Loucy (cell line): ENCODE measurements around the gene KPNB1.

Source experiments
- EZH2phosphoT487 ChIP-seq: fragments of 200-600 bp; IDR thresholded peaks from 2 replicates; pipeline ENCODE4 v1.6.1; 2018; ENCODE audit warnings: antibody characterized with exemption, mild to moderate bottlenecking, moderate library complexity, borderline replicate concordance
- TF ChIP-seq, protein P1 (sequence below): fragments of 200-600 bp; sonication (generic); conservative IDR thresholded peaks from 2 replicates; pipeline ENCODE4 v1.5.1; 2014; ENCODE audit warnings: mild to moderate bottlenecking, antibody characterized with exemption, low read length

DNA sequence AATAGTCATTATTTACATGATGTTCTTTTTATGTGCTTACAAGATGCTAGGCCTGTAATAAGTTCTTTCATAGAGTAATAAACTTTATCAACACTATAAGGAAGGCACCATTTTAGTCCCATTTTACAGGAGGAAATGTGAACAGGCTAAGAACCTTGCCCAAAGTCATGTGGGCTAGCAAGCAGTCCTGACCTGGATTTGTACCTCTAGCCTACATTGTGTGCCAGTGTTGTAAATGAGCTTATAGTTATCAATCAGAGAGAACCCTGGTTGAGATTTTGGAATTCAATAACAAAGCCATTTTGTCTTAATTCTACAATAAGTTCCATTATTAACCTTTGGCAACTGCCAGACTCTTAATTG is 37.6 kb downstream of the KPNB1 start:
- TF ChIP-seq, protein P1, sequence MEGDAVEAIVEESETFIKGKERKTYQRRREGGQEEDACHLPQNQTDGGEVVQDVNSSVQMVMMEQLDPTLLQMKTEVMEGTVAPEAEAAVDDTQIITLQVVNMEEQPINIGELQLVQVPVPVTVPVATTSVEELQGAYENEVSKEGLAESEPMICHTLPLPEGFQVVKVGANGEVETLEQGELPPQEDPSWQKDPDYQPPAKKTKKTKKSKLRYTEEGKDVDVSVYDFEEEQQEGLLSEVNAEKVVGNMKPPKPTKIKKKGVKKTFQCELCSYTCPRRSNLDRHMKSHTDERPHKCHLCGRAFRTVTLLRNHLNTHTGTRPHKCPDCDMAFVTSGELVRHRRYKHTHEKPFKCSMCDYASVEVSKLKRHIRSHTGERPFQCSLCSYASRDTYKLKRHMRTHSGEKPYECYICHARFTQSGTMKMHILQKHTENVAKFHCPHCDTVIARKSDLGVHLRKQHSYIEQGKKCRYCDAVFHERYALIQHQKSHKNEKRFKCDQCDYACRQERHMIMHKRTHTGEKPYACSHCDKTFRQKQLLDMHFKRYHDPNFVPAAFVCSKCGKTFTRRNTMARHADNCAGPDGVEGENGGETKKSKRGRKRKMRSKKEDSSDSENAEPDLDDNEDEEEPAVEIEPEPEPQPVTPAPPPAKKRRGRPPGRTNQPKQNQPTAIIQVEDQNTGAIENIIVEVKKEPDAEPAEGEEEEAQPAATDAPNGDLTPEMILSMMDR, result no peak
- no peak for TF ChIP-seq EZH2phosphoT487
